GM04503 (cell line): ENCODE results near the gene SPOCD1.
"Not testable (repeated sequence)": the region's sequence is repeated elsewhere in the genome, so short reads cannot be mapped to it uniquely, and the experiment has no call there.

Experiments
- DNase-seq: peaks from one replicate; pipeline ENCODE4 v3.0.0-alpha.2; 2012; ENCODE audit warnings: low read depth

Gene SPOCD1

GRCh38 chr1:31828926-31829690, 13.3 kb upstream of the SPOCD1 start:
- no peak for DNase-seq

- DNase-seq = no peak
Measured at GRCh38 chr1:31828341-31828740, 12.5 kb upstream of the SPOCD1 start.

- no peak for DNase-seq
Measured at GRCh38 chr1:31823780-31824179, 8.0 kb upstream of the SPOCD1 start.

- no peak for DNase-seq
Measured at GRCh38 chr1:31822766-31823165, 6.9 kb upstream of the SPOCD1 start.

- DNase-seq = not testable (repeated sequence)
Measured at GRCh38 chr1:31820196-31820595, 4.4 kb upstream of the SPOCD1 start.

GRCh38 chr1:31818206-31818605, 2.4 kb upstream of the SPOCD1 start:
- DNase-seq = no peak

GRCh38 chr1:31816947-31817346, 1.1 kb upstream of the SPOCD1 start:
- not testable (repeated sequence) for DNase-seq

GRCh38 chr1:31816501-31816900, 679 bp upstream of the SPOCD1 start:
- DNase-seq = not testable (repeated sequence)

- DNase-seq = no peak
Measured at GRCh38 chr1:31815307-31815645, 546 bp downstream of the SPOCD1 start.

- no peak for DNase-seq
Measured at GRCh38 chr1:31814631-31815306, 1.1 kb downstream of the SPOCD1 start.

GRCh38 chr1:31814041-31814511, 1.7 kb downstream of the SPOCD1 start:
- DNase-seq = no peak

- no peak for DNase-seq
Measured at GRCh38 chr1:31812158-31812829, 3.5 kb downstream of the SPOCD1 start.

- DNase-seq = no peak
Measured at GRCh38 chr1:31811605-31812004, 4.2 kb downstream of the SPOCD1 start.

GRCh38 chr1:31809698-31810097, 6.1 kb downstream of the SPOCD1 start:
- DNase-seq = no peak

- DNase-seq = no peak
Measured at GRCh38 chr1:31807273-31808048, 8.4 kb downstream of the SPOCD1 start.

- DNase-seq = no peak
Measured at GRCh38 chr1:31805318-31805717, 10.5 kb downstream of the SPOCD1 start.

- no peak for DNase-seq
Measured at GRCh38 chr1:31804098-31804497, 11.7 kb downstream of the SPOCD1 start.

- no peak for DNase-seq
Measured at GRCh38 chr1:31803610-31804009, 12.2 kb downstream of the SPOCD1 start.

- no peak for DNase-seq
Measured at GRCh38 chr1:31802190-31803150, 13.4 kb downstream of the SPOCD1 start.

GRCh38 chr1:31801458-31801857, 14.4 kb downstream of the SPOCD1 start:
- no peak for DNase-seq

- DNase-seq = no peak
Measured at GRCh38 chr1:31800674-31800967, 15.2 kb downstream of the SPOCD1 start.
